ENCODE measurements around the gene KIRREL3. TPM values are rescaled to one million over a fixed set of nuclear protein-coding genes. Genes with fewer than 3 reads are reported as not detected.

Gene KIRREL3
- polyA plus RNA-seq, 1 of the 3 experiments (the other 2 are of a cell fraction), result 3.7 TPM

- Histone ChIP-seq H3F3A (replicated peaks; ENCODE audit: insufficient read depth) (no peaks in the 10 kb centered on the region), H3K27ac (ENCODE audit: low read depth in 2 of 2, low read length in 1 of 2) (no peak overlapping the region), H3K9me3 (no peaks in the 10 kb centered on the region), H3K79me2 (ENCODE audit: insufficient read depth) (no peaks in the 10 kb centered on the region), H3K4me2 (no peak overlapping the region), H4K20me1 (ENCODE audit: insufficient read depth) (no peaks in the 10 kb centered on the region), H3K27me3 (ENCODE audit: insufficient read depth) (no peaks in the 10 kb centered on the region), H3K36me3 (replicated peaks in 1 of 2; ENCODE audit: control insufficient read depth in 1 of 2, insufficient read depth in 2 of 2, low read length in 1 of 2) (no peaks in the 10 kb centered on the region), H3K4me1 (ENCODE audit: control insufficient read depth in 1 of 2, insufficient read depth in 2 of 2, low read depth in 1 of 2, low read length in 1 of 2) (no peaks in the 10 kb centered on the region; a peak in 1 of 4 replicates), H2AFZ (ENCODE audit: low read depth) (no peak overlapping the region), H3K9me2 (no peaks in the 10 kb centered on the region), H3K9ac (no peak overlapping the region), H3K4me3 (ENCODE audit: low read depth in 2 of 2, low read length in 1 of 2) (no peak overlapping the region)
- CTCF ChIA-PET, result interaction anchor here (0.6 to 11.8 kb wide), 5 partner anchors 12 to 178 kb away, joined by 3 to 77 read pairs (median 6); no protein-coding TSS in a partner anchor
- POLR2A ChIA-PET, result no interaction called here
- no peak for TF ChIP-seq EP300 (IDR thresholded peaks at IDR 0.05; ENCODE audit: borderline replicate concordance in 1 of 2, low read depth in 1 of 2, low read length in 1 of 2)
- no peak for TF ChIP-seq EZH2phosphoT487 (IDR thresholded peaks at IDR 0.05; ENCODE audit: borderline replicate concordance, low read depth)
- no peak for TF ChIP-seq RAD21 (IDR thresholded peaks at IDR 0.05; ENCODE audit: low read length)
- no peak for TF ChIP-seq TAF1 (IDR thresholded peaks at IDR 0.05; ENCODE audit: borderline replicate concordance, low read depth, low read length)
- TF ChIP-seq NRF1 (IDR thresholded peaks at IDR 0.05; ENCODE audit: low read depth, low read length), result no peak
- no peak for TF ChIP-seq FOSL2 (IDR thresholded peaks at IDR 0.05; ENCODE audit: borderline replicate concordance, low read depth)
- TF ChIP-seq SMC3 (IDR thresholded peaks at IDR 0.05; ENCODE audit: low read depth, low read length), result no peak
- TF ChIP-seq, protein P1, sequence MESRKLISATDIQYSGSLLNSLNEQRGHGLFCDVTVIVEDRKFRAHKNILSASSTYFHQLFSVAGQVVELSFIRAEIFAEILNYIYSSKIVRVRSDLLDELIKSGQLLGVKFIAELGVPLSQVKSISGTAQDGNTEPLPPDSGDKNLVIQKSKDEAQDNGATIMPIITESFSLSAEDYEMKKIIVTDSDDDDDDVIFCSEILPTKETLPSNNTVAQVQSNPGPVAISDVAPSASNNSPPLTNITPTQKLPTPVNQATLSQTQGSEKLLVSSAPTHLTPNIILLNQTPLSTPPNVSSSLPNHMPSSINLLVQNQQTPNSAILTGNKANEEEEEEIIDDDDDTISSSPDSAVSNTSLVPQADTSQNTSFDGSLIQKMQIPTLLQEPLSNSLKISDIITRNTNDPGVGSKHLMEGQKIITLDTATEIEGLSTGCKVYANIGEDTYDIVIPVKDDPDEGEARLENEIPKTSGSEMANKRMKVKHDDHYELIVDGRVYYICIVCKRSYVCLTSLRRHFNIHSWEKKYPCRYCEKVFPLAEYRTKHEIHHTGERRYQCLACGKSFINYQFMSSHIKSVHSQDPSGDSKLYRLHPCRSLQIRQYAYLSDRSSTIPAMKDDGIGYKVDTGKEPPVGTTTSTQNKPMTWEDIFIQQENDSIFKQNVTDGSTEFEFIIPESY (IDR thresholded peaks at IDR 0.05; ENCODE audit: borderline replicate concordance, low read depth), result no peak
- TF ChIP-seq JUND (IDR thresholded peaks at IDR 0.05), result no peak
- TF ChIP-seq MAX (IDR thresholded peaks at IDR 0.05; ENCODE audit: low read depth), result no peak
- no peak for TF ChIP-seq FOXJ3 (CRISPR knock-in tag; IDR thresholded peaks at IDR 0.05)
- no peak for TF ChIP-seq RFX5 (IDR thresholded peaks at IDR 0.05; ENCODE audit: low read length)
- DNase-seq, result no peak
- WGBS (ENCODE audit: low lambda C conversion rate), result 100% methylated on average over 3 of the region's 3 CpGs
Measured at GRCh38 chr11:126595560-126595959, 405.0 kb downstream of the KIRREL3 start.

DNA sequence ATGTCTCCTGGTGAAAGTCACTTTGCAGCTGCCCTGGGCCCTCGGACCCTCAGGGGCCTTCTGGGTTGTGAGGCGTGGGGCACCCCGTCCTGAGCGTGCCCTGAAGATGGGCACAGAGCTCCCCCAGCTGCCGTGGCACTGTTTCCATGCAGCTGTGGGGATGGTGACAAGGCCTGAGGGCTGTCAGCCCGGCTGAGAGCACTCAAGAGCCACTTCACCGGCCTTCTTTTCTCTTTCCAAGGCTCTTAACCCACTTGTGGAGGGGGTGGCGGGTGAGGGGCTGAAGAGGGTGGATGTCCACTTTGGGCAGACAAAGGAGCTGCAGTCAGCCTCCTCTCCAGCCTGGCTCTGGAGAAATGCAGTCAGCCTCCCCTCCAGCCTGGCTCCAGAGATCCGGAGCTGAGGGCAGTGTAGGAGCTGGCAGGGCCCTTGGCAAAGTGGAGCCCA, 405.6 kb downstream of the KIRREL3 start:
- no peak overlapping the region for H3K9ac ChIP-seq
- no peaks in the 10 kb centered on the region for H3K79me2 ChIP-seq (ENCODE audit: insufficient read depth)
- 81% methylated on average over 4 of the region's 9 CpGs for WGBS (ENCODE audit: low lambda C conversion rate)
- no peaks in the 10 kb centered on the region for H3K27me3 ChIP-seq (ENCODE audit: insufficient read depth)
- H3K4me3 ChIP-seq (ENCODE audit: low read depth in 2 of 2, low read length in 1 of 2), result no peak overlapping the region
- H3K36me3 ChIP-seq (replicated peaks in 1 of 2; ENCODE audit: control insufficient read depth in 1 of 2, insufficient read depth in 2 of 2, low read length in 1 of 2), result no peaks in the 10 kb centered on the region
- ChIA-PET CTCF (interaction anchor here (1.3 to 11.8 kb wide), 6 partner anchors 9 to 395 kb away, joined by 3 to 77 read pairs (median 6); no protein-coding TSS in a partner anchor), POLR2A (no interaction called here)
- H2AFZ ChIP-seq (ENCODE audit: low read depth), result no peak overlapping the region
- H3K27ac ChIP-seq (ENCODE audit: low read depth in 2 of 2, low read length in 1 of 2), result no peak overlapping the region
- no peak for DNase-seq
- no peaks in the 10 kb centered on the region for H3F3A ChIP-seq (replicated peaks; ENCODE audit: insufficient read depth)
- no peak overlapping the region for H3K4me2 ChIP-seq
- no peaks in the 10 kb centered on the region for H3K9me3 ChIP-seq
- H3K9me2 ChIP-seq, result no peaks in the 10 kb centered on the region
- no peaks in the 10 kb centered on the region for H4K20me1 ChIP-seq (ENCODE audit: insufficient read depth)
- H3K4me1 ChIP-seq (ENCODE audit: control insufficient read depth in 1 of 2, insufficient read depth in 2 of 2, low read depth in 1 of 2, low read length in 1 of 2), result no peaks in the 10 kb centered on the region; a peak in 1 of 4 replicates
- TF ChIP-seq RCOR1 (IDR thresholded peaks at IDR 0.05; ENCODE audit: low read length) (no peak), MAX (IDR thresholded peaks at IDR 0.05; ENCODE audit: low read depth) (no peak), IRF3 (IDR thresholded peaks at IDR 0.05; ENCODE audit: low read depth, low read length) (no peak), CHD2 (IDR thresholded peaks at IDR 0.05; ENCODE audit: low read length, partially characterized antibody) (no peak), TEAD4 (IDR thresholded peaks at IDR 0.05; ENCODE audit: borderline replicate concordance, insufficient read depth) (no peak)
- TF ChIP-seq, protein P2, sequence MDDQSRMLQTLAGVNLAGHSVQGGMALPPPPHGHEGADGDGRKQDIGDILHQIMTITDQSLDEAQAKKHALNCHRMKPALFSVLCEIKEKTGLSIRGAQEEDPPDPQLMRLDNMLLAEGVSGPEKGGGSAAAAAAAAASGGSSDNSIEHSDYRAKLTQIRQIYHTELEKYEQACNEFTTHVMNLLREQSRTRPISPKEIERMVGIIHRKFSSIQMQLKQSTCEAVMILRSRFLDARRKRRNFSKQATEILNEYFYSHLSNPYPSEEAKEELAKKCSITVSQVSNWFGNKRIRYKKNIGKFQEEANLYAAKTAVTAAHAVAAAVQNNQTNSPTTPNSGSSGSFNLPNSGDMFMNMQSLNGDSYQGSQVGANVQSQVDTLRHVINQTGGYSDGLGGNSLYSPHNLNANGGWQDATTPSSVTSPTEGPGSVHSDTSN (IDR thresholded peaks at IDR 0.05), result no peak
- TF ChIP-seq, protein P3, sequence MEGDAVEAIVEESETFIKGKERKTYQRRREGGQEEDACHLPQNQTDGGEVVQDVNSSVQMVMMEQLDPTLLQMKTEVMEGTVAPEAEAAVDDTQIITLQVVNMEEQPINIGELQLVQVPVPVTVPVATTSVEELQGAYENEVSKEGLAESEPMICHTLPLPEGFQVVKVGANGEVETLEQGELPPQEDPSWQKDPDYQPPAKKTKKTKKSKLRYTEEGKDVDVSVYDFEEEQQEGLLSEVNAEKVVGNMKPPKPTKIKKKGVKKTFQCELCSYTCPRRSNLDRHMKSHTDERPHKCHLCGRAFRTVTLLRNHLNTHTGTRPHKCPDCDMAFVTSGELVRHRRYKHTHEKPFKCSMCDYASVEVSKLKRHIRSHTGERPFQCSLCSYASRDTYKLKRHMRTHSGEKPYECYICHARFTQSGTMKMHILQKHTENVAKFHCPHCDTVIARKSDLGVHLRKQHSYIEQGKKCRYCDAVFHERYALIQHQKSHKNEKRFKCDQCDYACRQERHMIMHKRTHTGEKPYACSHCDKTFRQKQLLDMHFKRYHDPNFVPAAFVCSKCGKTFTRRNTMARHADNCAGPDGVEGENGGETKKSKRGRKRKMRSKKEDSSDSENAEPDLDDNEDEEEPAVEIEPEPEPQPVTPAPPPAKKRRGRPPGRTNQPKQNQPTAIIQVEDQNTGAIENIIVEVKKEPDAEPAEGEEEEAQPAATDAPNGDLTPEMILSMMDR (IDR thresholded peaks at IDR 0.05), result no peak

Data from SK-N-SH (cell line).